PFSK-1 (cell line): ENCODE results near the gene SLC2A4RG.

Experiments used
- FOXP2 ChIP-seq: optimal IDR thresholded peaks from 2 replicates; pipeline ENCODE3; 2011; ENCODE audit warnings: borderline replicate concordance, control low read depth, inconsistent platforms; ENCODE audit not compliant: insufficient read depth; ENCODE audit errors: extremely low read length, extremely low read depth
- POLR2AphosphoS5 ChIP-seq: IDR thresholded peaks from 2 replicates; pipeline ENCODE4 v1.6.1; 2012; ENCODE audit warnings: low read depth, mild to moderate bottlenecking, control low read depth, low read length, moderate library complexity
- SIN3A ChIP-seq: IDR thresholded peaks from 2 replicates; pipeline ENCODE4 v1.6.1; 2012; ENCODE audit warnings: mild to moderate bottlenecking, low read length, moderate library complexity, borderline replicate concordance; ENCODE audit not compliant: insufficient read depth
- TAF1 ChIP-seq: IDR thresholded peaks from 2 replicates; pipeline ENCODE4 v1.6.1; 2012; ENCODE audit warnings: low read length, control low read depth, borderline replicate concordance; ENCODE audit not compliant: insufficient read depth
- TF ChIP-seq, protein P1 (sequence below), 2 experiments: IDR thresholded peaks; 2 replicates each; pipeline versions ENCODE4 v1.6.1 to v1.8.0; 2011 to 2012; ENCODE audit warnings: low read depth in 2 of 2, low read length in 2 of 2, control low read depth in 1 of 2, inconsistent platforms in 1 of 2, mild to moderate bottlenecking in 1 of 2, moderate library complexity in 1 of 2; ENCODE audit not compliant: insufficient read depth in 1 of 2

DNA sequence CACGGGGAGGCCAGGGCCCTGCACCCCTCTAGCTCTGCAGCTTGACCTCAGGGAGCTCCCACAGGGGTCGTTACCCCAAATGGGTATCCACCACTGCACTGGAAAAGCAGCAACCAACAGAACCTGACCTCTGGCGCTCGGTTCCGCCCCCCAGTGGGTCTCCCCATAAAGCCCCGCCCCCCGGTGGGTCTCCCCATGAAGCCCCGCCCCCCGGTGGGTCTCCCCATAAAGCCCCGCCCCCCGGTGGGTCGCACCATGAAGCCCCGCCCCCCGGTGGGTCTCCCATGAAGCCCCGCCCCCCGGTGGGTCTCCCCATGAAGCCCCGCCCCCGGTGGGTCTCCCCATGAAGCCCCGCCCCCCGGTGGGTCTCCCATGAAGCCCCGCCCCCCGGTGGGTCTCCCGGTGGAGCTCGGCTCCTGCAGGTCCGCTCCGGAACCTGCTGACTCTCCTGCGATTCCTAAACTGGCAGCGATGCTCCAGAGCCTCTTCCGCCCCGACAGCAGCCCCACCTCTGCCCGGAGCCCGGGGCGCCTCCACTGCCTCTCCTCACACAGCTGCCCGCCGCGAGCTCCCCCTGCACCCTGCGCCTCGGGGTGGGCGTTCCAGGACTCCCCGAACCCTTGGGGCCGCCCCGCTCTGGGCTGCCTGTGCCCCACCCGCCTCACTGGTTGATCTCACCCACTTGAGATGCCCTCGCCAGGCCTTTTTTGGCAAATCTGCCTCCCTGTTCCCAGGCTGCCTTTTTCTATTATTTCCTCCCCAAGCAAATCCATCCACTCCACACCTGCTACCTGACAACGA lies 12.1 kb downstream of the SLC2A4RG start:
- no peak for TF ChIP-seq TAF1
- TF ChIP-seq, protein P1, sequence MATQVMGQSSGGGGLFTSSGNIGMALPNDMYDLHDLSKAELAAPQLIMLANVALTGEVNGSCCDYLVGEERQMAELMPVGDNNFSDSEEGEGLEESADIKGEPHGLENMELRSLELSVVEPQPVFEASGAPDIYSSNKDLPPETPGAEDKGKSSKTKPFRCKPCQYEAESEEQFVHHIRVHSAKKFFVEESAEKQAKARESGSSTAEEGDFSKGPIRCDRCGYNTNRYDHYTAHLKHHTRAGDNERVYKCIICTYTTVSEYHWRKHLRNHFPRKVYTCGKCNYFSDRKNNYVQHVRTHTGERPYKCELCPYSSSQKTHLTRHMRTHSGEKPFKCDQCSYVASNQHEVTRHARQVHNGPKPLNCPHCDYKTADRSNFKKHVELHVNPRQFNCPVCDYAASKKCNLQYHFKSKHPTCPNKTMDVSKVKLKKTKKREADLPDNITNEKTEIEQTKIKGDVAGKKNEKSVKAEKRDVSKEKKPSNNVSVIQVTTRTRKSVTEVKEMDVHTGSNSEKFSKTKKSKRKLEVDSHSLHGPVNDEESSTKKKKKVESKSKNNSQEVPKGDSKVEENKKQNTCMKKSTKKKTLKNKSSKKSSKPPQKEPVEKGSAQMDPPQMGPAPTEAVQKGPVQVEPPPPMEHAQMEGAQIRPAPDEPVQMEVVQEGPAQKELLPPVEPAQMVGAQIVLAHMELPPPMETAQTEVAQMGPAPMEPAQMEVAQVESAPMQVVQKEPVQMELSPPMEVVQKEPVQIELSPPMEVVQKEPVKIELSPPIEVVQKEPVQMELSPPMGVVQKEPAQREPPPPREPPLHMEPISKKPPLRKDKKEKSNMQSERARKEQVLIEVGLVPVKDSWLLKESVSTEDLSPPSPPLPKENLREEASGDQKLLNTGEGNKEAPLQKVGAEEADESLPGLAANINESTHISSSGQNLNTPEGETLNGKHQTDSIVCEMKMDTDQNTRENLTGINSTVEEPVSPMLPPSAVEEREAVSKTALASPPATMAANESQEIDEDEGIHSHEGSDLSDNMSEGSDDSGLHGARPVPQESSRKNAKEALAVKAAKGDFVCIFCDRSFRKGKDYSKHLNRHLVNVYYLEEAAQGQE (IDR thresholded peaks at IDR 0.05; ENCODE audit: insufficient read depth in 1 of 2, low read depth in 2 of 2, low read length in 2 of 2) = no peak
- TF ChIP-seq POLR2AphosphoS5 = no peak
- no peak for TF ChIP-seq SIN3A
- TF ChIP-seq FOXP2 = no peak
